Stimulated activated naive B cell treated with anti-CD40 and anti-IgM and Interleukin-4, amounts not matched to agents 10 μg/mL and 1 μg/mL and 100 μg/mL, for 72 hours (primary cell): ENCODE data around the gene ZNF638.
A peak's percentile ranks its signal among the peaks of the same experiment; 100 is the strongest.
"Not testable (repeated sequence)": the region's sequence is repeated elsewhere in the genome, so short reads cannot be mapped to it uniquely, and the experiment has no call there.

Experiments used
- ATAC-seq, 2 donors: fragments of 150-1000 bp; cut with Tn5 transposase; replicated peaks; 2 replicates each; pipeline ENCODE4 v1.10.0; 2021; ENCODE audit warnings: moderate library complexity in 1 of 2
- DNase-seq: peaks from one replicate; pipeline ENCODE4 v3.0.0; 2021
- H3K27ac Mint-ChIP-seq: one replicate; pipeline ENCODE4 v1.8.0; 2022; ENCODE audit warnings: mild to moderate bottlenecking, mixed read lengths
- H3K27me3 Mint-ChIP-seq, 2 donors: one replicate each; pipeline ENCODE4 v1.8.0; 2022; ENCODE audit warnings: mixed read lengths in 2 of 2
- H3K36me3 Mint-ChIP-seq, 2 donors: one replicate each; pipeline ENCODE4 v1.8.0; 2022; ENCODE audit warnings: mixed read lengths in 2 of 2, mild to moderate bottlenecking in 1 of 2
- H3K4me1 Mint-ChIP-seq, 2 donors: one replicate each; pipeline ENCODE4 v1.8.0; 2022; ENCODE audit warnings: mixed read lengths in 2 of 2, mild to moderate bottlenecking in 1 of 2
- H3K4me3 Mint-ChIP-seq, 2 donors: one replicate each; pipeline ENCODE4 v1.8.0; 2022; ENCODE audit warnings: mild to moderate bottlenecking in 2 of 2, mixed read lengths in 2 of 2, moderate library complexity in 1 of 2
- H3K9me3 Mint-ChIP-seq, 2 donors: one replicate each; pipeline ENCODE4 v1.8.0; 2022; ENCODE audit warnings: mixed read lengths in 2 of 2, mild to moderate bottlenecking in 1 of 2

The ZNF638 gene

DNA sequence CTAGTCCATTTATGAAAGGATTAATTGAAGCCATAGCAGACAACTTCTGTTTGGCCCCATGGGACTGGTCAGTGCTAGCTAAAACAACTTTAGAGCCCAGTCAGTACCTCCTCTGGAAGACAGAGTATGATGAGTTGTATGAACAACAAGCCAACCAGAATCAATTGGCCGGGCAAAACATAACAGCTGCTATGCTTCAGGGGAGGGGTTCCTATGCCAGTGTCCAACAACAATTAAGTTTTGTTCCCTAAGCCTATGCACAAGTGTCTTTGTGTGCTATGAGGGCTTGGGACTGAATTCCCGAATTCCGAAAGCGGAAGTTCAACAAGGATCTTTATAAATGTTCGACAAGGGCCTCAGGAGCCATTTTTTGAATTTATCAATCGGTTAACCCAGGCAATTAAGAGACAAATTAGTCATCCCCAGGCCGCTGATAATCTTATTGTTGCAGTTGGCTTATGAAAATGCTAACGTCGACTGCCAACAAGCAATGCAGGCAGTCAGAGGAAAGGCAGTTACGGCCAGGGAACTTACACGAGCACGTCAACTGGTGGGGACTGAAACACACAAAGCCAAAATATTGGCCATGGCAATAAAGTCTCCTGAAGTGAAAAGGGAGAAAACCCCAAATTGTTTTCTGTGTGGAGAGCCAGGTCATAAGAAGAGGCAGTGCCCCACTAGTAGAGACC, 57.9 kb downstream of the ZNF638 start:
- Mint-ChIP-seq H3K36me3 (peaks cover 57 to 69% of the 10 kb centered on the region in 2 donors), H3K27me3 (no peaks in the 10 kb centered on the region), H3K27ac (no peak overlapping the region), H3K9me3 (peaks cover 0 to 3% of the 10 kb centered on the region in 2 donors), H3K4me1 (no peaks in the 10 kb centered on the region), H3K4me3 (no peak overlapping the region)
- DNase-seq = no peak
- no peak for ATAC-seq

DNA sequence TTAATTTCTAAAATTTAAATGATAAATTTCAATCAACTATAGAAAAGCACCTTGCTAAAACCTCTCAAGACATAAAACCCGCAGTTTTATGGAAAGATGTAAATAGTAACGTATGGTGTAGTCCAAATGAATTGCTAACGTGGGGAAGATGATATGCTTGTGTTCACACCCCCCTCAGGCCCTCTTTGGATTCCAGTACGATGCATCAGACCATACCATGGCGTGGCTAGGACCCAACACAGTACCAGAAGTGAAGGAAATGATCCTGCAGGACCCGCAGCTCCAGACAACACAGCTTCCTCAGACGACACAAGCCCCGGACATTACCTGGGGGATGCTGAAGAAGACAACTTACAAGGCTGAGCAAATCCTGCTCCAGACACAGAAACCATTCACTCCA, 61.6 kb downstream of the ZNF638 start:
- peaks cover 56 to 67% of the 10 kb centered on the region in 2 donors for H3K36me3 Mint-ChIP-seq
- no peak overlapping the region for H3K27ac Mint-ChIP-seq
- no peak for ATAC-seq
- no peak overlapping the region for H3K4me3 Mint-ChIP-seq
- DNase-seq = no peak
- H3K9me3 Mint-ChIP-seq = peaks cover 0 to 2% of the 10 kb centered on the region in 2 donors
- no peaks in the 10 kb centered on the region for H3K4me1 Mint-ChIP-seq
- no peaks in the 10 kb centered on the region for H3K27me3 Mint-ChIP-seq

DNA sequence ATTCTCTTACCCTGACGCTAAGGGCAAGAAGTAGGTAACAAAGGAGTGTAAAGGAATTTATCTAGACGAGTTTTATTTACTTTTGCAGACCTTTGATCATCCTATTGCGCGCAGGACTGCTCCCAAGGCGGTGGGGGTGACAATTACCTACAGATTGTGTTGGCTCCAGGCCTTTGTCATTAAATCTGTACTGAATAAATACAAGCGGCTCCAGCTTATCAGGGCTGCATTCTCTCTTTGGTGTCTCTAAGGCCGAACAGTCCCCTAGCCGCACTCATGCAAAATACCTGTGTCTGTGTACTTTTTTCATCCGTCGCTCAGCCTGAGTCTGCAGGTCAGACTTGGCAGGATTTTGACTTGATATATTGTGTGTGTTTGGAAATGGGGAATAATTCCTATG, 63.9 kb downstream of the ZNF638 start:
- Mint-ChIP-seq H3K9me3 (no peaks in the 10 kb centered on the region), H3K4me1 (no peaks in the 10 kb centered on the region), H3K27ac (no peak overlapping the region), H3K4me3 (no peak overlapping the region), H3K36me3 (peaks cover 40 to 61% of the 10 kb centered on the region in 2 donors), H3K27me3 (no peaks in the 10 kb centered on the region)
- DNase-seq (no peak), ATAC-seq (no peak)

DNA sequence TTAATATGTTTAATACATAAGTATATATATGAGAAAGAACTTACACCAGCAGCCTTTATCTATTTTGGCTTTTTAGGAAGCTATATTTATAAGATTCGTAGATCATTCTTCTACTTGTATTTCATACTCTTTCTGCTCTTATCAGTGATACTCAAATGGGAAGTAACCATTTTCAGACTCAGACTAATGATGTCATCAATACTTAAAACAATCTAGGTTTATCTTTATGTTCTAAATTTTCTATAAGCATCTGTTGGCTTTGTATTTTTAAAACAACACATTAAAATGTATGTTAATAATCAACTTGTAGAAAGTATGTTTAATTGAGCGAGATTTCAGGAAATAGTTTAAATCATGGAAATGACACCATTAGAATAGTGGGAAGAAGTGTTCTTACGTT, 70.8 kb downstream of the ZNF638 start:
- ATAC-seq (no peak), DNase-seq (no peak)
- no peaks in the 10 kb centered on the region for H3K27me3 Mint-ChIP-seq
- no peaks in the 10 kb centered on the region for H3K9me3 Mint-ChIP-seq
- H3K27ac Mint-ChIP-seq = no peak overlapping the region
- H3K4me3 Mint-ChIP-seq = no peak overlapping the region
- peaks cover 27 to 57% of the 10 kb centered on the region in 2 donors for H3K36me3 Mint-ChIP-seq
- no peaks in the 10 kb centered on the region for H3K4me1 Mint-ChIP-seq

DNA sequence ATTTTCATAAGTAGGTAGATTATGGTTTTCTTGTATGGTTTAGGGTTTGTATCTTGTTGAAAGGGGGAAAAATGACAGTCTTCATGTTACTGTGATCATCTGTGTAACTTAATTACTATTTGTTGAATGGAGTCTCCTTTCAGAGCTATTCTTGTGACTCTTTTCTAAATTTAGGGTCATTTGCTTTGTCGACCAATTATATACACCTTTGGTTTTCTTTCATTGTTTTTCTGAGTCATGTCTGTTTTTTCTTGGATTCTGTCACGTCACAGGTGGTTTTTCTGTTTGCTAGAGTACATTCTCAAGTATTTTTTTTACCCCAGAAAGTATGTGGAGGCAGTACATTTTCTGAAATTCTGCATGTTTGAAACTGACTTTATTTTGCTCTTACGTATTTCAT, 78.0 kb downstream of the ZNF638 start:
- Mint-ChIP-seq H3K9me3 (no peaks in the 10 kb centered on the region), H3K27me3 (no peaks in the 10 kb centered on the region), H3K4me3 (no peak overlapping the region), H3K4me1 (no peaks in the 10 kb centered on the region), H3K36me3 (peaks cover 18 to 36% of the 10 kb centered on the region in 2 donors), H3K27ac (no peak overlapping the region)
- DNase-seq (no peak), ATAC-seq (no peak)

DNA sequence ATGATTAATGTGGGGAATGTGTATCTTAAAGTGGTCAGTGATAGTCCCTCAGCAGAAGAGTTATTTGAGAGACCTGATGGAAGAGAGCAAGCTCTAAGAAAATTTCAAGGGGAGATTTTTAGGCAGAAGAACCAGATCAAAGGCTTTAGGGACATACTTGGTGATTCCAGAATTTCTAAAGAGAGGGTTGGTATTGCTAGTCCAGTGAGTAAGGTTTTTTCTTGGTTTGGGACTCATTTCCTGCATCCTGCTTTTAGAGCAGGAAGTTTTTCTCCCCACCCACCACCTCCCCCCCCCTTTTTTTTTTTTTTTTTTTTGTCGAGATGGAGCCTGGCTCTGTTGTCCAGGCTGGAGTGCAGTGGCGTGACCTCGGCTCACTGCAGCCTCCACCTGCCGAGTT, 79.1 kb downstream of the ZNF638 start:
- Mint-ChIP-seq H3K36me3 (peaks cover 18 to 32% of the 10 kb centered on the region in 2 donors), H3K4me1 (no peaks in the 10 kb centered on the region), H3K9me3 (no peaks in the 10 kb centered on the region), H3K27me3 (no peaks in the 10 kb centered on the region), H3K4me3 (no peak overlapping the region), H3K27ac (peak overlapping the region; percentile 11)
- DNase-seq = no peak
- no peak for ATAC-seq

DNA sequence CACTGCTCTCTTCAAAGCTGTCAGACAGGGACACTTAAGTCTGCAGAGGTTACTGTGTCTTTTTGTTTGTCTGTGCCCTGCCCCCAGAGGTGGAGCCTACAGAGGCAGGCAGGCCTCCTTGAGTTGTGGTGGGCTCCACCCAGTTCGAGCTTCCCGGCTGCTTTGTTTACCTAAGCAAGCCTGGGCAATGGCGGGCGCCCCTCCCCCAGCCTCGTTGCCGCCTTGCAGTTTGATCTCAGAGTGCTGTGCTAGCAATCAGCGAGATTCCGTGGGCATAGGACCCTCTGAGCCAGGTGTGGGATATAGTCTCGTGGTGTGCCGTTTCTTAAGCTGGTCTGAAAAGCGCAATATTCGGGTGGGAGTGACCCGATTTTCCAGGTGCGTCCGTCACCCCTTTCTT, 85.3 kb downstream of the ZNF638 start:
- not testable (repeated sequence) for H3K27me3 Mint-ChIP-seq, H3K36me3 Mint-ChIP-seq, H3K27ac Mint-ChIP-seq, ATAC-seq, H3K4me1 Mint-ChIP-seq, H3K9me3 Mint-ChIP-seq
- DNase-seq = peak; percentile 3
- H3K4me3 Mint-ChIP-seq = peak overlapping the region; percentile 71 to 82

DNA sequence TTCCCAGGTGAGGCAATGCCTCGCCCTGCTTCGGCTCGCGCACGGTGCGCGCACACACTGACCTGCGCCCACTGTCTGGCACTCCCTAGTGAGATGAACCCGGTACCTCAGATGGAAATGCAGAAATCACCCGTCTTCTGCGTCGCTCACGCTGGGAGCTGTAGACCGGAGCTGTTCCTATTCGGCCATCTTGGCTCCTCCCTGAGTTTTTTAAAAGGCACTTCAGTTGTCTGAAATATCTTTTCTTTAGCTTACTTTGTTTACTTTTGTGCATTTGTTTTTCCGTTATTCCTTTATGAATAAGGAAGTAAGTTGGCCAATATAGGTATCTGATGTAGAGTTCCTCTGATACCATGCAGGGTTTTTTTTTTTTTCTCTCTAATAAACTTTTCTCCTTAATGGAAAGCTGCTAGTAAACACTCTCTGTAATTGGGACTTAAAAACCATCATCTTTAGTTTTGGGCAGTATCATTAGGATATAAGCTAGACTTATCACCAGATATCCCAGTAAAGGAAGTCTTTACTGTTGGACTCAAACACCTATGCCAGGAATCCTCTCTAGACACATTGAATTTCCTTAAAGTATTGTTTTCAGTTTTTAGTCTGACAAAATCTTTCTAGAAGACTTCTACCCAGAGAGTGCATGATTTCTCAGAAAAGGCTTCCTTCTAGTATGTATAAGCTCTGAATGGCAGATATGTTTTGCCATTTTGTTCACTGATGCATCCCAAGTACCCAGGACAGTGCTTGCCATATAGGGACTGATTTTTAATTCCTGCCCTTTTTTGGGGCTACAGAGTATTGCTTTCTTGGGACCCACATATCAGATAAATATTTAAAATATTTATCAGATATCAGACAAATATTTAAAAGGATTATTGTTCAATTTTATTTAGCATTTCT, 86.0 kb downstream of the ZNF638 start:
- Mint-ChIP-seq H3K4me1 (peaks cover 0 to 1% of the 10 kb centered on the region in 2 donors), H3K27ac (peak overlapping the region; percentile 88), H3K27me3 (no peaks in the 10 kb centered on the region), H3K9me3 (no peaks in the 10 kb centered on the region), H3K4me3 (peak overlapping the region; percentile 71 to 82), H3K36me3 (peaks cover 5% of the 10 kb centered on the region in 2 donors)
- ATAC-seq (peak in 1 of 2 donors; percentile 34), DNase-seq (no peak)

DNA sequence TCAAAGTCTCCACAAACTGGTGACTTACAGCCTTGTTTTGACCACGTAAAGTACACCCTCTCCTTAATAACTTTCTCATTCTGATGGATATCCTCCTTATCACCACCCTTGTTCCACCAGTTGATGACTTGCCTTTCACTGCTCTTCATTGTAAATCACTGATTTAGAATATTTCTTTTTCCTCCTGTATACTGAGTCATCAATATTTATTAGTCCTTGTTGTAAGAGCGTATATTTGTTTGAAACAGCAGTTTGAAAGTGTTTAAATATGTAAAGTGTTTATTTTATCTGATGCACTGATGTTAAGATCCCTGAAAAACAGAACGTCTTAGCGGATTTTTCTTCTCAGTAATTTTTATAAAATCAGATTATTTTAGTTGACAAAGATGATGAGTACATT, 87.6 kb downstream of the ZNF638 start:
- H3K4me1 Mint-ChIP-seq = peaks cover 0 to 1% of the 10 kb centered on the region in 2 donors
- no peak for DNase-seq
- ATAC-seq = no peak
- no peak overlapping the region for H3K4me3 Mint-ChIP-seq
- no peak overlapping the region for H3K27ac Mint-ChIP-seq
- peaks cover 7 to 19% of the 10 kb centered on the region in 2 donors for H3K36me3 Mint-ChIP-seq
- H3K27me3 Mint-ChIP-seq = no peaks in the 10 kb centered on the region
- H3K9me3 Mint-ChIP-seq = no peaks in the 10 kb centered on the region

DNA sequence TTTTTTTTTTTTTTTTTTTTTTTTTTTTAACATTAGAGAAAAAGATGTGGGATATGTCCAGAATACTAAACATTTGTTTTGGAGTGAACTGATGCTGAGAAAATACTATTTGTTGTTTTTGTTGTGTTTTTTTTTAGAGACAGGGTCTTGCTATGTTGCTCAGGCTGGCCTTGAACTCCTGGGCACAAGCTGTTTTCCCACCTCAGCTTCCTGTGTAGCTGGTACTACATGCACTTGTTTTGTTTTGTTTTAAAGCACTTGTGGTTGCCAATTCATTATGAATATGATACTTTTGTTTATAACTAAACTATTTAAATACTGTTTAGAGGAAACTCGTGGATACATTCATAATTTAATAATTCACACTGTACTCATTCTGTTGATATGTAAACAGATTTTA, 88.4 kb downstream of the ZNF638 start:
- DNase-seq = no peak
- peaks cover 0 to 1% of the 10 kb centered on the region in 2 donors for H3K4me1 Mint-ChIP-seq
- no peaks in the 10 kb centered on the region for H3K9me3 Mint-ChIP-seq
- no peak for ATAC-seq
- peaks cover 7 to 25% of the 10 kb centered on the region in 2 donors for H3K36me3 Mint-ChIP-seq
- no peak overlapping the region for H3K4me3 Mint-ChIP-seq
- no peak overlapping the region for H3K27ac Mint-ChIP-seq
- H3K27me3 Mint-ChIP-seq = no peaks in the 10 kb centered on the region

DNA sequence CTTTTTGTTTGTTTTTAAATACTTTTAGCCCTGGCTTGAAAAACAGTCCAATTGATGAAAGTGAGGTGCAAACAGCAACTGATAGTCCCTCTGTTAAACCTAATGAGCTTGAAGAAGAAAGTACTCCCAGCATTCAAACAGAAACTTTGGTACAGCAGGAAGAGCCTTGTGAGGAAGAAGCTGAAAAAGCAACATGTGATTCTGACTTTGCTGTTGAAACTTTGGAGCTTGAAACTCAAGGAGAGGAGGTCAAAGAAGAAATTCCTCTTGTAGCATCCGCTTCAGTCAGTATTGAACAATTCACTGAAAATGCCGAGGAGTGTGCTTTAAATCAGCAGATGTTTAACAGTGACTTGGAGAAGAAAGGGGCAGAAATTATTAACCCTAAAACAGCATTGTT, 91.2 kb downstream of the ZNF638 start:
- H3K9me3 Mint-ChIP-seq = no peaks in the 10 kb centered on the region
- no peak overlapping the region for H3K4me3 Mint-ChIP-seq
- no peak overlapping the region for H3K27ac Mint-ChIP-seq
- H3K36me3 Mint-ChIP-seq = peaks cover 20 to 39% of the 10 kb centered on the region in 2 donors
- no peak for DNase-seq
- no peaks in the 10 kb centered on the region for H3K27me3 Mint-ChIP-seq
- H3K4me1 Mint-ChIP-seq = peaks cover 0 to 3% of the 10 kb centered on the region in 2 donors
- ATAC-seq = no peak

DNA sequence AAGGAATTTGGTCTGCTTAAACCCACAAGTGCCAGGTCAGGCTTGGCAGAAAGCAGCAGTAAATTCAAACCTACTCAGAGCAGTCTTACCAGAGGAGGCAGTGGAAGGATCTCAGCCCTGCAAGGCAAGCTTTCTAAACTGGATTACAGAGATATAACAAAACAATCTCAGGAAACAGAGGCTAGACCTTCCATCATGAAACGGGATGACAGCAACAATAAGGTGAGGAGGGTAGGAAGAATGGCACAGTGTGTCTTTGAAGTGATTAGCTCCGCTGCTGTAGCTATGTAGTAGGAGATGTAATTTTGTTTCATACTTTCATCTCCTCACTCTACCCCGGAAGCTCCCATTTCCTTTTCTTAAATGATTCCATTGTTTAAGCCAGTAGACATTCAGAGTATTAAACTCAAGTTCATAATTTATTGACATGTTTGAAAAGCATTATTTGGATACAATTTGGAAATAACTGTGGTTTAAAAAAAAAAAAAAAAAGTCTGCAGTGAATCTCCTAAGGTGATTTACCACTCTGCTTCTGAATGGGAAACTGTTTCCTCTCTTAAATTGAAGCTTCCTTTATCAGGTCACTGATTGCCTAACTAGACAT, 92.3 kb downstream of the ZNF638 start:
- H3K27me3 Mint-ChIP-seq = no peaks in the 10 kb centered on the region
- H3K27ac Mint-ChIP-seq = no peak overlapping the region
- H3K9me3 Mint-ChIP-seq = no peaks in the 10 kb centered on the region
- peaks cover 0 to 3% of the 10 kb centered on the region in 2 donors for H3K4me1 Mint-ChIP-seq
- ATAC-seq (no peak), DNase-seq (no peak)
- peaks cover 25 to 48% of the 10 kb centered on the region in 2 donors for H3K36me3 Mint-ChIP-seq
- no peak overlapping the region for H3K4me3 Mint-ChIP-seq

DNA sequence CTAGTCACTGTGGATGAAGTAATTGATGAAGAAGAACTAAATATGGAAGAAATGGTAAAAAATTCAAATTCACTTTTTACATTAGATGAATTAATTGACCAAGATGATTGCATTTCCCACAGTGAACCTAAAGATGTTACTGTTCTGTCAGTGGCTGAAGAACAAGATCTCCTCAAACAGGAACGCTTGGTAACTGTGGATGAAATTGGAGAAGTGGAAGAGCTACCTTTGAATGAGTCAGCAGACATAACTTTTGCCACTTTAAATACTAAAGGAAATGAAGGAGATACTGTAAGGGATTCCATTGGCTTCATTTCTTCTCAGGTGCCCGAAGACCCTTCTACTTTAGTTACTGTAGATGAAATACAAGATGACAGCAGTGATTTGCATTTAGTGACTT, 95.1 kb downstream of the ZNF638 start:
- Mint-ChIP-seq H3K4me3 (no peak overlapping the region), H3K9me3 (no peaks in the 10 kb centered on the region), H3K4me1 (peaks cover 0 to 2% of the 10 kb centered on the region in 2 donors), H3K36me3 (peaks cover 28 to 55% of the 10 kb centered on the region in 2 donors), H3K27me3 (no peaks in the 10 kb centered on the region), H3K27ac (no peak overlapping the region)
- DNase-seq (no peak), ATAC-seq (no peak)

DNA sequence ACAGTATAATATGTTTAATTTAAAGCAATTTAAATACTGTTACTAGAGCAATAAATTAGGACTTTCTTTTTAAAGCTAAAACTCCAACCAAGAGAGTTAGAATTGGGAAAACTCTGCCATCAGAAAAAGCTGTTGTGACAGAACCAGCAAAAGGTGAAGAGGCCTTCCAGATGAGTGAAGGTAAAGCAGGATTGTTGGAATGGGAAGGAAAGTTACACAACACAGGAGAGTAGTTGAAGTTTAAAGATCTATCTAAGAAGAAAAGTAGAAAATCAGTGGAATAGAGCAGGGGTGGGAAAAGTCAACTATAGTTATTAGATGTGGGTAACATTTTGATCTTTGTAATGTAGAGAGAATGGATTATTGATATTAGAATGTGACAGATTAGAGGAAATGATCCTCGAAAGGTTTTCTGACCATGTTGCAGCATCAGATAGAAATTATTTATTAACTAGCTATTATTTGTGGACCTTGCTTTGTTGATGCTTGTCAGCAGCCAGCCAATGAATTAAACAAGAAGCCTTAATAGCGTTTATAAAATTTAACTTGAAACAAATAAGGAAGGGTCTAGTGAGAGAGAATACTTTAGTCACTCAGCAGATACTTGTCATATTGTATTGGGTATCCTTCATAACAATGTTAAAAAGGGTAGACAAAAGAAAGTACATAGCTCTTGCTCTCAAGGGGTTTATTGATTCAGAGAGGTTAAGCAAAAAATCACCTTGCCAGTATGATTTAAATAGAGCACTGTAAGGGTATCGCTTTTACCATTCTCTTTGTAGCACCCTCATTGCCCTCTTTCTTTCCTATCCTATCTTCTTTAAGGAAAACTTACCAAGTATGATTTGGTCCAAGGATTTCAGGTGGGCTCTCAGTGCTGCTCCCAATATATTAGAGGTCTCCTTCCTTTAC, 97.1 kb downstream of the ZNF638 start:
- Mint-ChIP-seq H3K27ac (peak overlapping the region; percentile 47), H3K4me3 (no peak overlapping the region), H3K36me3 (peaks cover 29 to 57% of the 10 kb centered on the region in 2 donors), H3K27me3 (no peaks in the 10 kb centered on the region), H3K4me1 (peaks cover 0 to 2% of the 10 kb centered on the region in 2 donors), H3K9me3 (no peaks in the 10 kb centered on the region)
- ATAC-seq = no peak
- DNase-seq = no peak
